ENCODE data around the gene ABHD14A. TPM values are rescaled to one million over a fixed set of nuclear protein-coding genes. Genes with fewer than 3 reads are reported as not detected.

ABHD14A gene
- total RNA-seq, 4 donors from 2014 or later: 2.2 to 14.8 (median 5.0) TPM

DNA sequence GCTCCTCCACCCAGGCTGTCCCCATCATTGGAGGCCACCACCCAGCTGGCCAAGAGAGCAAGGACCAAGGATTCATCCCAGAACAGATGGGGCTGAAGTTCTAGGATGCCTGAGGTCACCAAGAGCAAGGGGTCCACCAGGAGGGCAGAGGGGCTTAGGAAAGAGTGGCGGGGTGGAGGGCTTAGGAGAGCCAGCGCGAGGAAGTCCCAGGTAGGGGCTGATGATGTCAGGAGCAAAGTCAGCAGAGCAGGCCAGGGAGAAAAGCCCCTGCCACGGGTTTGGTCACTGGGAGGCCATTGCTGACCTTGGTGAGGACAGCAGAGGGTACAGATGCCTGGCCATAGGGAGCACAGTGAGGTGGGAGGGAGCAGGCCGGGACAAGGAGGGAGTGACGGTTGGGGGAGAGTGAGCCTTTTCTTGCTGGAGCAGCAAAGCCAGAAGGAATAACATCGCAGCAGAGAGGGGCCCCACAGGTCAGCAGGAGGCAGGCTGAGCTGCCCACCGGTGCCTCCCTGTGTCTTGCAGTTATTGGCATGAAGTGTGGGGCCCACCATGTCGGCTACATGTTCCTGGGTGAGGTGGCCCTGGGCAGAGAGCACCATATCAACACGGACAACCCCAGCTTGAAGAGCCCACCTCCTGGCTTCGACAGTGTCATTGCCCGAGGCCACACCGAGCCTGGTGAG lies 27.5 kb upstream of the ABHD14A start:
- intact Hi-C loops (cut with DNase I; ENCODE audit: low total_unique reads): no loop called here
- 77 to 83% methylated on average over 12 of the region's 13 CpGs for WGBS, 2 donors
- H3K4me3 ChIP-seq (ENCODE audit: low read depth, poor library complexity, severe bottlenecking): no peak overlapping the region
- TF ChIP-seq POLR2A (IDR thresholded peaks at IDR 0.05): no peak
- TF ChIP-seq, protein P1, sequence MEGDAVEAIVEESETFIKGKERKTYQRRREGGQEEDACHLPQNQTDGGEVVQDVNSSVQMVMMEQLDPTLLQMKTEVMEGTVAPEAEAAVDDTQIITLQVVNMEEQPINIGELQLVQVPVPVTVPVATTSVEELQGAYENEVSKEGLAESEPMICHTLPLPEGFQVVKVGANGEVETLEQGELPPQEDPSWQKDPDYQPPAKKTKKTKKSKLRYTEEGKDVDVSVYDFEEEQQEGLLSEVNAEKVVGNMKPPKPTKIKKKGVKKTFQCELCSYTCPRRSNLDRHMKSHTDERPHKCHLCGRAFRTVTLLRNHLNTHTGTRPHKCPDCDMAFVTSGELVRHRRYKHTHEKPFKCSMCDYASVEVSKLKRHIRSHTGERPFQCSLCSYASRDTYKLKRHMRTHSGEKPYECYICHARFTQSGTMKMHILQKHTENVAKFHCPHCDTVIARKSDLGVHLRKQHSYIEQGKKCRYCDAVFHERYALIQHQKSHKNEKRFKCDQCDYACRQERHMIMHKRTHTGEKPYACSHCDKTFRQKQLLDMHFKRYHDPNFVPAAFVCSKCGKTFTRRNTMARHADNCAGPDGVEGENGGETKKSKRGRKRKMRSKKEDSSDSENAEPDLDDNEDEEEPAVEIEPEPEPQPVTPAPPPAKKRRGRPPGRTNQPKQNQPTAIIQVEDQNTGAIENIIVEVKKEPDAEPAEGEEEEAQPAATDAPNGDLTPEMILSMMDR (IDR thresholded peaks at IDR 0.05): no peak
- DNase-seq (ENCODE audit: low spot score in 2 of 2): no peak

DNA sequence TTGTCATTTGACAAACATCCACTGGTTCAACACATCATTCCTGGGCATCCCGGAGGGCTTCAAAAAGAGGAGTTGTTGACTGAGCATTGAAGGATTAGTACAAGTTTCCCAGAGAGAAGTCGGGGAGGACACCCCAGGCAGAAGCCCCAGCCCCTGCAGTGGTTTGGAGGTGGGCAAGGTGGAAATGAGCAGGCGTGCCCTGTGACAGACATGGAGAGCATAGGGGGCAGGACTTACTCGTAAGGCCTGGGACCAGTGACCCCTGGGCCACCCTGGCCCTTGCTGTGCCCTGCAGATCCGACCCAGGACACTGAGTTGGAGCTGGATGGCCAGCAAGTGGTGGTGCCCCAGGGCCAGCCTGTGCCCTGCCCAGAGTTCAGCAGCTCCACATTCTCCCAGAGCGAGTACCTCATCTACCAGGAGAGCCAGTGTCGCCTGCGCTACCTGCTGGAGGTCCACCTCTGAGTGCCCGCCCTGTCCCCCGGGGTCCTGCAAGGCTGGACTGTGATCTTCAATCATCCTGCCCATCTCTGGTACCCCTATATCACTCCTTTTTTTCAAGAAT lies 26.8 kb upstream of the ABHD14A start:
- H3K4me3 ChIP-seq (ENCODE audit: low read depth, poor library complexity, severe bottlenecking): no peak overlapping the region
- WGBS, 2 donors: 92% methylated on average over 10 of the region's 10 CpGs
- TF ChIP-seq, protein P1 (IDR thresholded peaks at IDR 0.05): no peak
- no peak for TF ChIP-seq POLR2A (IDR thresholded peaks at IDR 0.05)
- intact Hi-C loops (cut with DNase I; ENCODE audit: low total_unique reads): no loop called here
- no peak for DNase-seq (ENCODE audit: low spot score in 2 of 2)

DNA sequence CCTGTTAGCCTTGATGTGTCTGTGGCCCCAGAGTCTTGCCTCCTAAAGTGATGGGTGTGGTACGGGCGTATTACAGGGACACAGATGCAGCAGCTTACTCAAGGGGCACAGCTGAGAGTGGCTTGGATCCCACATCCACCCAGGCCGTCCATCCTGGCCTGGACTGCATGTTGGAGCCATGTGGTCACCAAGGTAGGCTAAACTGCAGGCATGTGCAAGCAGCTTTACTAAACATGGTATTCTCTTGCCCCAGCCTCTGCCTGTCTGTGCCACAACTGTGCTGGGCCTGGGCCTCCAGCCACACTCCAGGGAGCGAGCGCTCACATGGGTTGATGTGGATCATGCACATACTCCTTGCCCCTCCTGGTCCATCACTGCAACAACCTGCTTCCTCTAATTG lies 25.7 kb upstream of the ABHD14A start:
- TF ChIP-seq POLR2A (IDR thresholded peaks at IDR 0.05): no peak
- TF ChIP-seq, protein P1 (IDR thresholded peaks at IDR 0.05): no peak
- no peak overlapping the region for H3K4me3 ChIP-seq (ENCODE audit: low read depth, poor library complexity, severe bottlenecking)
- WGBS, 2 donors: 91% methylated on average over 5 of the region's 5 CpGs
- intact Hi-C loops (cut with DNase I; ENCODE audit: low total_unique reads): no loop called here
- no peak for DNase-seq (ENCODE audit: low spot score in 2 of 2)

DNA sequence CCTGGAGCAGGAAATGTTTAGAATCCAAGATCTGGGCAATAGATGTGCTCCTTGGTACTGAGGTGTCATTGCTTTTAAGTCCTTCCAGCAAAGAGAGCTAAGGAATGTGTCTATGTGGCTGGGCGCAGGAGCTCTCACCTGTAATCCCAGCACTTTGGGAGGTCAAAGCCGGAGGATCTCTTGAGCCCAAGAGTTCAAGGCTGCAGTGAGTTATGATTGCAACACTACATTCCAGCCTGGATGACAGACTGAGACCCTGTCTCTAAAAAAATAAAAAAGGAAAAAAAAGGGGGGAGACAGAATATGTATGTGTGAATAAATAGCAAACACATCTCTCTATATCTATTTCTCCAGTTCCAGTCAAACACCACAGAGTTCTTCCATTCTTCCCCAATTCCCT lies 24.0 kb upstream of the ABHD14A start:
- 96 to 97% methylated on average over 2 of the region's 2 CpGs for WGBS, 2 donors
- DNase-seq (ENCODE audit: low spot score in 2 of 2): no peak
- TF ChIP-seq, protein P1 (IDR thresholded peaks at IDR 0.05): no peak
- no peak for TF ChIP-seq POLR2A (IDR thresholded peaks at IDR 0.05)
- intact Hi-C loops (cut with DNase I; ENCODE audit: low total_unique reads): no loop called here
- H3K4me3 ChIP-seq (ENCODE audit: low read depth, poor library complexity, severe bottlenecking): no peak overlapping the region

DNA sequence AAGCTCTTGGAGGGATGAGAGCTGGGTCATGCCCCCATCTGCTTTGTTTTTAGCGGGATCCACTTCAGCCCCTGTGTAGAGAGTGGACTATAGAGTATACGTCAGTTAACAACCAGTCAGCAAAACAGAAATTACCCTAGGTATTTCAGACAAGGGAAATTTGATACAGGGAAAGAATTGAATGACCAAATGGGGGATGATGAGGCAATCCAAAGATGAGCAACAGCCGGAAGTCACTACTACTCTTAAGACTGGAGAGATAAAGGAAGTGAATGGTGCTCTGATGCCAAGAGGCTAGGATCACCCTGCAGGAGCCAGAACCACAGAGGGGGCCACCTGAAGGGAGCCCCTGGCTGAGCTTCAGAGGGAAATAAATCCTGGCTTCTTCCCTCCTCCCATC lies 21.4 kb upstream of the ABHD14A start:
- intact Hi-C loops (cut with DNase I; ENCODE audit: low total_unique reads): no loop called here
- no peak for TF ChIP-seq POLR2A (IDR thresholded peaks at IDR 0.05)
- TF ChIP-seq, protein P1 (IDR thresholded peaks at IDR 0.05): no peak
- 71 to 75% methylated on average over 3 of the region's 3 CpGs for WGBS, 2 donors
- H3K4me3 ChIP-seq (ENCODE audit: low read depth, poor library complexity, severe bottlenecking): no peak overlapping the region
- DNase-seq (ENCODE audit: low spot score in 2 of 2): no peak

All from lower leg skin (tissue), 4 donors.